Measurements from ENCODE around the gene GNB2.
"Not testable (repeated sequence)": the region's sequence is repeated elsewhere in the genome, so short reads cannot be mapped to it uniquely, and the experiment has no call there.

The GNB2 gene

GRCh38 chr7:100705320-100705752, 31.8 kb downstream of the GNB2 start:
- peak; percentile 45 for DNase-seq

GRCh38 chr7:100705753-100706671, 32.5 kb downstream of the GNB2 start, which contains the start of gene POP7:
POP7 (plus strand) TSS chr7:100706121; CDS start chr7:100706831, 710 bp downstream.
- DNase-seq = peak; percentile 95

GRCh38 chr7:100706672-100707311, 33.3 kb downstream of the GNB2 start:
- no peak for DNase-seq

GRCh38 chr7:100708395-100708794, 34.9 kb downstream of the GNB2 start:
- DNase-seq = no peak

GRCh38 chr7:100710452-100710851, 36.9 kb downstream of the GNB2 start:
- DNase-seq = no peak

GRCh38 chr7:100711369-100711768, 37.8 kb downstream of the GNB2 start:
- peak; percentile 34 for DNase-seq

- DNase-seq = no peak
Observed at GRCh38 chr7:100714725-100715124, 41.2 kb downstream of the GNB2 start.

GRCh38 chr7:100717073-100717472, 43.5 kb downstream of the GNB2 start:
- not testable (repeated sequence) for DNase-seq

GRCh38 chr7:100719523-100720278, 46.2 kb downstream of the GNB2 start:
- DNase-seq = no peak

- DNase-seq = no peak
Observed at GRCh38 chr7:100720279-100720670, 46.7 kb downstream of the GNB2 start, which contains the start of gene EPO. EPO (plus strand) TSS chr7:100720468; CDS start chr7:100720981, 513 bp downstream.

- DNase-seq = no peak
Observed at GRCh38 chr7:100720671-100721504, 47.3 kb downstream of the GNB2 start.

- no peak for DNase-seq
Observed at GRCh38 chr7:100721505-100721812, 47.9 kb downstream of the GNB2 start.

GRCh38 chr7:100722480-100723212, 49.1 kb downstream of the GNB2 start:
- no peak for DNase-seq

- no peak for DNase-seq
Observed at GRCh38 chr7:100723732-100724275, 50.3 kb downstream of the GNB2 start.

- not testable (repeated sequence) for DNase-seq
Observed at GRCh38 chr7:100724364-100724763, 50.8 kb downstream of the GNB2 start.

GRCh38 chr7:100726996-100727761, 53.6 kb downstream of the GNB2 start:
- no peak for DNase-seq

- DNase-seq = no peak
Observed at GRCh38 chr7:100728196-100728595, 54.7 kb downstream of the GNB2 start.
